Stomach (tissue), 4 donors: Measurements from ENCODE around the gene GOLGA3.
"Not testable (repeated sequence)": the region's sequence is repeated elsewhere in the genome, so short reads cannot be mapped to it uniquely, and the experiment has no call there.

Experiments used
- CTCF ChIP-seq, 7 experiments: fragments of 450-650 bp in 4 of 7; fragments of 200-600 bp in 3 of 7; sonication (generic) in 3 of 7; IDR thresholded peaks; one replicate each; pipeline ENCODE4 v1.5.1; 2016 to 2019; ENCODE audit warnings: antibody characterized with exemption in 7 of 7, control low read depth in 2 of 7, mild to moderate bottlenecking in 1 of 7
- EP300 ChIP-seq: sonication (generic); formaldehyde crosslinking; IDR thresholded peaks from one replicate; pipeline ENCODE4 v1.6.1; 2017; ENCODE audit warnings: antibody characterized with exemption
- POLR2A ChIP-seq, 4 donors: fragments of 450-650 bp; IDR thresholded peaks; one replicate each; pipeline ENCODE4 v1.6.1; 2016; ENCODE audit warnings: antibody characterized with exemption in 4 of 4, control low read depth in 2 of 4, mild to moderate bottlenecking in 1 of 4, moderate library complexity in 1 of 4
- POLR2AphosphoS5 ChIP-seq, 3 donors: sonication (generic); formaldehyde crosslinking; IDR thresholded peaks; one replicate each; pipeline ENCODE4 v1.6.1; 2016; ENCODE audit warnings: antibody characterized with exemption in 3 of 3

DNA sequence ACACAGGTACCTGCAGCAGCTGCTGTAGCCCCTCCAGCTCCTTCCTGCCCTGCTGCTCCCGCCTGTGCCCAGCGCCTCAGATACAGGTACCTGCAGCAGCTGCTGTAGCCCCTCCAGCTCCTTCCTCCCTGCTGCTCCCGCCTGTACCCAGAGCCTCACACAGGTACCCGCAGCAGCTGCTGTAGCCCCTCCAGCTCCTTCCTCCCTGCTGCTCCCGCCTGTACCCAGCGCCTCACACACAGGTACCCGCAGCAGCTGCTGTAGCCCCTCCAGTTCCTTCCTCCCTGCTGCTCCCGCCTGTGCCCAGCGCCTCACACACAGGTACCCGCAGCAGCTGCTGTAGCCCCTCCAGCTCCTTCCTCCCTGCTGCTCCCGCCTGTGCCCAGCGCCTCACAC, 52.4 kb downstream of the GOLGA3 start:
- not testable (repeated sequence) for TF ChIP-seq EP300; CTCF (IDR thresholded peaks at IDR 0.05); POLR2A (IDR thresholded peaks at IDR 0.05); POLR2AphosphoS5 (IDR thresholded peaks at IDR 0.05)
